Measurements from ENCODE around the gene PGBD2. TPM values are rescaled to one million over a fixed set of nuclear protein-coding genes. Genes with fewer than 3 reads are reported as not detected.

PGBD2 gene
- total and polyA plus RNA-seq, 9 of the 15 experiments (the other 6 are each of a cell fraction or from before 2014, with no cell fraction given): 11.9 to 21.8 (median 14.7) TPM

DNA sequence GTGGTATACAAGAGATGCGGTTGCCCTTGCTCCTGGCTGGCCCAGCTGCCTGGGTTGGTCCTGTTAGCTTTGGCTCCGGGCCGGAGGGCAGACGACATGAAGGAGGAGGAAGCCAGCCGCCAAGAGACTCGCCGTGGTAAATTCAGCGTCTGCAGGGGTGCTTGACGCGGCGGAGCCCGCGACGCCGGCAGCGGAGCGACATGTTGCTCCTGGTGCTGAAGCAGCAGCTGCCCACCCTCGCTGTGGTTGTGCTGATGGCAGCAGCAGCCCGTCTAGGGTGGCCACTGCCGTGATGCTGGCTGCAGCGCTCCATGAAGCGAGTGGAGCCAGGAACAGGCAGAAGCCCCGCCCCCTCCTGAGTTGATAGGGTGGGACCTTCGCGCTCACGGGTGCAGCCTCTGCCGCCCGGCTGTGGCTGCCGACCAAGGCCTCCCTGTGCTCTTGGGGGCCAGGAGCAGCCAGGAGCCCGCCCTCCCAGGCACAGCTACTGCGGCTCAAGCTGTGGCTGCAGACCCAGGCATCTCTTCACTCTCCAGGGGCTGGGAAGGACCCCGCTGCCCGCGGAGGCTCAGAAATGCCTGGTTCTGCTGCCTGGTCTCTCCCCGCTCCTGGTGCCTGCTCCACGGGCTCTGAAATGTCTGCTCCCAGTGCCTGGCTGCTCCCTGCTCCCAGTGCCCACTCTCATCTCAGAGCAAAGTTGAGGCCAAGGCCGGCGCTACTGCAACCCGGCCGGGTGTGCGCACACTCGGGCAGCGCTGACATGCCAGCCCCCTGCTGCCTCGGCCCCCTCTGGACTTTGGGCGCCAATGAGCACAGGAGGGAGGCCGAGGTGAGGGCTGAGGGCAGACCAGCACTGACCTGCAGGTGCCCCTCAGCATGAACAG, 42.8 kb upstream of the PGBD2 start (continued):
- TF ChIP-seq ESRRA (IDR thresholded peaks at IDR 0.05; ENCODE audit: borderline replicate concordance, low read depth): 0 out of 2 replicates have a peak, but pooled peaks have one; percentile 8
- TF ChIP-seq, protein P1, sequence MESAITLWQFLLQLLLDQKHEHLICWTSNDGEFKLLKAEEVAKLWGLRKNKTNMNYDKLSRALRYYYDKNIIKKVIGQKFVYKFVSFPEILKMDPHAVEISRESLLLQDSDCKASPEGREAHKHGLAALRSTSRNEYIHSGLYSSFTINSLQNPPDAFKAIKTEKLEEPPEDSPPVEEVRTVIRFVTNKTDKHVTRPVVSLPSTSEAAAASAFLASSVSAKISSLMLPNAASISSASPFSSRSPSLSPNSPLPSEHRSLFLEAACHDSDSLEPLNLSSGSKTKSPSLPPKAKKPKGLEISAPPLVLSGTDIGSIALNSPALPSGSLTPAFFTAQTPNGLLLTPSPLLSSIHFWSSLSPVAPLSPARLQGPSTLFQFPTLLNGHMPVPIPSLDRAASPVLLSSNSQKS (CRISPR knock-in tag; IDR thresholded peaks at IDR 0.05): no peak
- no peak for TF ChIP-seq PTBP1 (IDR thresholded peaks at IDR 0.05; ENCODE audit: low read depth, low read length)
- no peak for TF ChIP-seq MNT (conservative IDR thresholded peaks at IDR 0.05)
- TF ChIP-seq RBM39 (optimal IDR thresholded peaks at IDR 0.05; ENCODE audit: low read depth, low read length): no peak
- no peak for TF ChIP-seq SMARCA5 (IDR thresholded peaks at IDR 0.05)
- TF ChIP-seq USF1 (CRISPR knock-in tag; IDR thresholded peaks at IDR 0.05): no peak
- no peak for TF ChIP-seq DDX20 (tag; IDR thresholded peaks at IDR 0.05; ENCODE audit: low read depth)
- TF ChIP-seq PURB (CRISPR knock-in tag; IDR thresholded peaks at IDR 0.05; ENCODE audit: low read depth): no peak
- peak; percentile 47 for TF ChIP-seq TAF1 (IDR thresholded peaks at IDR 0.05; ENCODE audit: control insufficient read depth, extremely low read depth, insufficient read depth, low read length, severe bottlenecking)
- TF ChIP-seq HDAC3 (IDR thresholded peaks at IDR 0.05; ENCODE audit: borderline replicate concordance, partially characterized antibody): no peak
- TF ChIP-seq, protein P2, sequence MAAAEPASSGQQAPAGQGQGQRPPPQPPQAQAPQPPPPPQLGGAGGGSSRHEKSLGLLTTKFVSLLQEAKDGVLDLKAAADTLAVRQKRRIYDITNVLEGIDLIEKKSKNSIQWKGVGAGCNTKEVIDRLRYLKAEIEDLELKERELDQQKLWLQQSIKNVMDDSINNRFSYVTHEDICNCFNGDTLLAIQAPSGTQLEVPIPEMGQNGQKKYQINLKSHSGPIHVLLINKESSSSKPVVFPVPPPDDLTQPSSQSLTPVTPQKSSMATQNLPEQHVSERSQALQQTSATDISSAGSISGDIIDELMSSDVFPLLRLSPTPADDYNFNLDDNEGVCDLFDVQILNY (CRISPR knock-in tag; IDR thresholded peaks at IDR 0.05): peak; percentile 18; the same call in 1 of the 2 replicates
- no peak for TF ChIP-seq HNRNPH1 (optimal IDR thresholded peaks at IDR 0.05; ENCODE audit: low read depth, low read length)
- no peak for TF ChIP-seq HOXB6 (CRISPR knock-in tag; IDR thresholded peaks at IDR 0.05; ENCODE audit: borderline replicate concordance)
- TF ChIP-seq ZNF224 (CRISPR knock-in tag; IDR thresholded peaks at IDR 0.05): no peak
- TF ChIP-seq XRCC3 (IDR thresholded peaks at IDR 0.05): no peak
- no peak for TF ChIP-seq CHD4 (IDR thresholded peaks at IDR 0.05; ENCODE audit: insufficient read depth, insufficient replicate concordance, low read depth, low read length, poor library complexity, severe bottlenecking)
- TF ChIP-seq, protein P3, sequence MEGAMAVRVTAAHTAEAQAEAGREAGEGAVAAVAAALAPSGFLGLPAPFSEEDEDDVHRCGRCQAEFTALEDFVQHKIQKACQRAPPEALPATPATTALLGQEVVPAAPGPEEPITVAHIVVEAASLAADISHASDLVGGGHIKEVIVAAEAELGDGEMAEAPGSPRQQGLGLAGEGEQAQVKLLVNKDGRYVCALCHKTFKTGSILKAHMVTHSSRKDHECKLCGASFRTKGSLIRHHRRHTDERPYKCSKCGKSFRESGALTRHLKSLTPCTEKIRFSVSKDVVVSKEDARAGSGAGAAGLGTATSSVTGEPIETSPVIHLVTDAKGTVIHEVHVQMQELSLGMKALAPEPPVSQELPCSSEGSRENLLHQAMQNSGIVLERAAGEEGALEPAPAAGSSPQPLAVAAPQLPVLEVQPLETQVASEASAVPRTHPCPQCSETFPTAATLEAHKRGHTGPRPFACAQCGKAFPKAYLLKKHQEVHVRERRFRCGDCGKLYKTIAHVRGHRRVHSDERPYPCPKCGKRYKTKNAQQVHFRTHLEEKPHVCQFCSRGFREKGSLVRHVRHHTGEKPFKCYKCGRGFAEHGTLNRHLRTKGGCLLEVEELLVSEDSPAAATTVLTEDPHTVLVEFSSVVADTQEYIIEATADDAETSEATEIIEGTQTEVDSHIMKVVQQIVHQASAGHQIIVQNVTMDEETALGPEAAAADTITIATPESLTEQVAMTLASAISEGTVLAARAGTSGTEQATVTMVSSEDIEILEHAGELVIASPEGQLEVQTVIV (CRISPR knock-in tag; IDR thresholded peaks at IDR 0.05; ENCODE audit: borderline replicate concordance): no peak
